Measurements from ENCODE around the gene MISFA.
"Not testable (repeated sequence)": the region's sequence is repeated elsewhere in the genome, so short reads cannot be mapped to it uniquely, and the experiment has no call there.

The MISFA gene

GRCh38 chr11:18617688-18618341 is 18.2 kb downstream of the MISFA start:
- in situ Hi-C loops (cut with MboI; ENCODE audit: low sequenced_read_pairs), result no loop called here

GRCh38 chr11:18618342-18619025 is 18.9 kb downstream of the MISFA start:
- in situ Hi-C loops (cut with MboI; ENCODE audit: low sequenced_read_pairs), result no loop called here

- in situ Hi-C loops (cut with MboI; ENCODE audit: low sequenced_read_pairs), result no loop called here
Measured at GRCh38 chr11:18623707-18624106, 24.1 kb downstream of the MISFA start.

GRCh38 chr11:18624161-18624560 is 24.6 kb downstream of the MISFA start:
- in situ Hi-C loops (cut with MboI; ENCODE audit: low sequenced_read_pairs), result no loop called here

GRCh38 chr11:18632841-18633240 is 33.3 kb downstream of the MISFA start:
- in situ Hi-C loops (cut with MboI; ENCODE audit: low sequenced_read_pairs), result no loop called here

GRCh38 chr11:18633256-18634139 is 33.9 kb downstream of the MISFA start:
- in situ Hi-C loops (cut with MboI; ENCODE audit: low sequenced_read_pairs), result no loop called here

- in situ Hi-C loops (cut with MboI; ENCODE audit: low sequenced_read_pairs), result no loop called here
Measured at GRCh38 chr11:18634140-18635032, 34.8 kb downstream of the MISFA start, which contains the start of gene SPTY2D1. TSS of gene SPTY2D1 (minus strand) at chr11:18634342. CDS start at chr11:18634257, 85 bp downstream.

GRCh38 chr11:18641677-18642076 is 42.1 kb downstream of the MISFA start:
- in situ Hi-C loops (cut with MboI; ENCODE audit: low sequenced_read_pairs), result no loop called here

- in situ Hi-C loops (cut with MboI; ENCODE audit: low sequenced_read_pairs), result not testable (repeated sequence)
Measured at GRCh38 chr11:18643034-18643433, 43.4 kb downstream of the MISFA start.

- in situ Hi-C loops (cut with MboI; ENCODE audit: low sequenced_read_pairs), result no loop called here
Measured at GRCh38 chr11:18650353-18650752, 50.8 kb downstream of the MISFA start.

GRCh38 chr11:18650859-18651557 is 51.4 kb downstream of the MISFA start:
- in situ Hi-C loops (cut with MboI; ENCODE audit: low sequenced_read_pairs), result no loop called here
